Lower leg skin (tissue), 3 donors: ENCODE data around the gene CAPN12.

Experiments
- POLR2A ChIP-seq, 2 donors: fragments of 450-650 bp; IDR thresholded peaks; one replicate each; pipeline ENCODE4 v1.6.1; 2016 to 2017; ENCODE audit warnings: antibody characterized with exemption in 2 of 2, mild to moderate bottlenecking in 1 of 2, moderate library complexity in 1 of 2
- TF ChIP-seq, protein P1 (sequence below), 3 donors: fragments of 450-650 bp; IDR thresholded peaks; one replicate each; pipeline ENCODE4 v1.5.1; 2016; ENCODE audit warnings: antibody characterized with exemption in 3 of 3, mild to moderate bottlenecking in 3 of 3, moderate library complexity in 2 of 3

DNA sequence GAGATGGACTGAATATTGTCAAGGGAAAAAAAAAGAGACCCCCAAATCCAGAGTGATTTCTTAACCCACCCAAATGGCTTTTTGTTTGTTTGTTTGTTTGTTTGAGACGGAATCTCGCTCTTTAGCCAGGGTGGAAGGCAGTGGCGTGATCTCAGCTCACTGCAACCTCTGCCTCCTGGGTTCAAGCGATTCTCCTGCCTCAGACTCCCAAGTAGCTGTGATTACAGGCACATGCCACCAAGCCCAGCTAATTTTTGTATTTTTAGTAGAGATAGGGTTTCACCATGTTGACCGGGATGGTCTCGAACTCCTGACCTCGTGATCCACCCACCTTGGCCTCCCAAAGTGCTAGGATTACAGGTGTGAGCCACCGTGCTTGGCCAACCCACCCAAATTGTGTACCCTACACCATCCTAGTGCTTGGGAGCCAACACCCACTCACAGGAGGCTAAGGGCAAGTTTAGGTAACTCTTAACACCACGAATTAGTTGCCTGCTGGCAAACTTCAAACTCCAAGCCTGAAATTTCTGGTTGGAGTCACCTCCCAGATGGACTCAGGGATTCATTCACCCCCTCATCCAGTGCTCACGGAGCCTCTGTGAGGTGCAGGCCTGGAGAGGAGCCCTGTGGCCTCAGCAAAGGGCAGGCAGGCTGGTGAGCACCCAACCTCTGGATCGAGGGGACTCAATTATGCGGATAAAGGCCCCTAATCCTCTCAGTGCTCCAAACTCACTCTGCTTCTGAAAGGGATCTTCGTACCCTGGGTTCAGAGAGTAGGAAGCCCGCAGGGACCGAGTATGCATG lies 59.2 kb downstream of the CAPN12 start:
- TF ChIP-seq, protein P1, sequence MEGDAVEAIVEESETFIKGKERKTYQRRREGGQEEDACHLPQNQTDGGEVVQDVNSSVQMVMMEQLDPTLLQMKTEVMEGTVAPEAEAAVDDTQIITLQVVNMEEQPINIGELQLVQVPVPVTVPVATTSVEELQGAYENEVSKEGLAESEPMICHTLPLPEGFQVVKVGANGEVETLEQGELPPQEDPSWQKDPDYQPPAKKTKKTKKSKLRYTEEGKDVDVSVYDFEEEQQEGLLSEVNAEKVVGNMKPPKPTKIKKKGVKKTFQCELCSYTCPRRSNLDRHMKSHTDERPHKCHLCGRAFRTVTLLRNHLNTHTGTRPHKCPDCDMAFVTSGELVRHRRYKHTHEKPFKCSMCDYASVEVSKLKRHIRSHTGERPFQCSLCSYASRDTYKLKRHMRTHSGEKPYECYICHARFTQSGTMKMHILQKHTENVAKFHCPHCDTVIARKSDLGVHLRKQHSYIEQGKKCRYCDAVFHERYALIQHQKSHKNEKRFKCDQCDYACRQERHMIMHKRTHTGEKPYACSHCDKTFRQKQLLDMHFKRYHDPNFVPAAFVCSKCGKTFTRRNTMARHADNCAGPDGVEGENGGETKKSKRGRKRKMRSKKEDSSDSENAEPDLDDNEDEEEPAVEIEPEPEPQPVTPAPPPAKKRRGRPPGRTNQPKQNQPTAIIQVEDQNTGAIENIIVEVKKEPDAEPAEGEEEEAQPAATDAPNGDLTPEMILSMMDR (IDR thresholded peaks at IDR 0.05): no peak
- no peak for TF ChIP-seq POLR2A (IDR thresholded peaks at IDR 0.05)
